GM18505 (cell line): Measurements from ENCODE around the gene ECEL1.

Source experiments
- ATAC-seq: cut with Tn5 transposase; IDR thresholded peaks from one replicate; pipeline ENCODE4 v1.9.1; 2021; ENCODE audit not compliant: unreplicated experiment
- POLR2A ChIP-seq: IDR thresholded peaks from 4 replicates; pipeline ENCODE4 v1.6.1; 2011; ENCODE audit warnings: borderline replicate concordance; ENCODE audit not compliant: insufficient read depth, insufficient read length; ENCODE audit errors: extremely low read depth

Gene ECEL1

DNA sequence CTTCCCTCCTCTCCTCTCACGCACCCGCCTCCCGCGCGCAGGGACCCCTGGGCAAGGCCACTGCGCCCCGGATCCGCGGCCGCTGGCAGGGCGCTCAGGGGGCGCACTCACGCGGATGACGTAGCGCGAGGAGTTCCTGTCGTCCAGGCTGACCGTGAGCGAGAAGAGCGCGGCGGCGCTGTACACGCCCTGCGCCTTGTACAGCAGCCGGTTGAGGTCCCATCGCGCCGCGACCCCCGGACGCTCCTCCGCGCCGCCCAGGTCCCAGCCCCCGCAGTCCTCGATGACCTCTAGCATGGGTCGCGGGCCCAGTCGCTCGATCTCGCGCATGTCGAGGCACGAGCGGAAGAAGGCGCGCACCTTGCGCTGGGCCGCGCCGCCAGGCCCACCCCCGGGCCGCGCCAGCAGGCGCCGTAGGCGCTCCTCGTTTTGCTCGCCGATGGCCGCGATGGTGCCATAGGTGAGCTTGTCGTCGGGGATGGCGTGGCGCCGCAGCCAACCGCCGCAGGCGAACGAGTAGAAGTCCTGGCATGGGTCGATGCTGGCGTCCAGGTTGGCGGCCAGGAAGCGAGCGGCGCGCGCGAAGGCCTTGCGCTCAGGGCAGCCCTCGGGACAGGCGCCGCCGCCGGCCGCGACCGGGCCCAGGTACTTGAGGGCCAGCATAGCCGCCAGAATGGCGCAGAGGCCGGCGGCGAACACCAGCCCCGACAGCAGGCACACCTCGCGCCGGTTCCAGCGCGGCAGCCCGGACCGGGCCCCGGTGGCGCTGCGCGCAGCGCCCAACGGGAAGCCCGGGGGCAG lies 1.7 kb downstream of the ECEL1 start:
- no peak for TF ChIP-seq POLR2A
- no peak for ATAC-seq

DNA sequence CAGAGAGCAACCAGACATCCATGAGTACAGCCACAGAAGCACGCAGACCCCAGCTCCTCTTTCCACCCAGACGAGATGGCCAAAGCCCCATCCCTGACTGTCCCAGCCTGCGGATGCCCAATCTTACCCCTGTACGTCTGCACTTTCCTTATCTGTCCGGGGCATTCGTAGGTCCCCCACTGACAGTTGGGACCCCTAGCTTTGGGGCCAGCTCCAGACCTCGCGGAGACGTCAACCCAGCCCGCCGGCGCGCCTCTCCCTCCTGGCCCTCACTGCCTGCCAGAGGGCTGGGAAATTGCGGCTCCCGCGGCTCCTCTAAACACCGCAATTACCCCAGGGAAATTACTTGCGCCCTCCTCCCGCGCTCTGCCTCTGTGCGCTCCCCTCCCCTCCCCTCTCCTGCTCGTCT lies 2.3 kb downstream of the ECEL1 start:
- no peak for ATAC-seq

DNA sequence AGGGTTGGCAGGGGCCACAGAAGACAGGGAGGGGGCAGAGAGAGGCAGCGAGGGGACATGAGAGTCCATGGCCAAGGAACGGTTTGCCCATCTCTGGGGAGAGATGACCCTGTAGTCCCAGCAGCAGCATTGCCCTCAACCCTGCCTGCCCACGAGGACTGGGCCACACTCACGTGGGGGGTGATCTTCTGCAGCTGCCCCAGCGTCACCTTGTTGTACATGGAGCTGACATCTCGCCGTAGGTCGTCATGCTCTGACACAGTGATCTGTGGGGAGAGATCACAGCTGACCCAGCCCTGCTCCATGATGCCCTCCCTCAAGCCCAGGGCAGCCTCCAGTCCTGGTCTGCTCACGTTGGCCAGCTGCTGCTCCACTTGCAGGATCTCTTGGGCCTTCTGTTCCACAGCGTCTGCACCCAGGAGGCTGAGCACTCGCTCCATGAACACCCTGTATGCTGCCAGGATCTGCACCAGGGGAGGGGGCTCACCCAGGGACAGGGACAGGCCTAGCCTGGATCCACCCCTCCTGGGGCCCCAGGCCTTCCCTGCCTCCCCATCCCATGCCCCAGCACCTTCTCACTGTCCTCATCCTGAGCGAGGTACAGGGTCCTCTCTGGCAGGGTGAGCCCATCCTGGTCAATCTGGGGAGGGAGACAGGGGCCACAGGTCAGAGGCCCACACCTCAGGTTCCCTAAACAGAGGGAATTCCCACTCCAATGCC lies 2.8 kb downstream of the ECEL1 start:
- no peak for TF ChIP-seq POLR2A
- no peak for ATAC-seq

More for the DNA sequence above, 2.3 kb downstream of the ECEL1 start:
- TF ChIP-seq POLR2A: no peak

DNA sequence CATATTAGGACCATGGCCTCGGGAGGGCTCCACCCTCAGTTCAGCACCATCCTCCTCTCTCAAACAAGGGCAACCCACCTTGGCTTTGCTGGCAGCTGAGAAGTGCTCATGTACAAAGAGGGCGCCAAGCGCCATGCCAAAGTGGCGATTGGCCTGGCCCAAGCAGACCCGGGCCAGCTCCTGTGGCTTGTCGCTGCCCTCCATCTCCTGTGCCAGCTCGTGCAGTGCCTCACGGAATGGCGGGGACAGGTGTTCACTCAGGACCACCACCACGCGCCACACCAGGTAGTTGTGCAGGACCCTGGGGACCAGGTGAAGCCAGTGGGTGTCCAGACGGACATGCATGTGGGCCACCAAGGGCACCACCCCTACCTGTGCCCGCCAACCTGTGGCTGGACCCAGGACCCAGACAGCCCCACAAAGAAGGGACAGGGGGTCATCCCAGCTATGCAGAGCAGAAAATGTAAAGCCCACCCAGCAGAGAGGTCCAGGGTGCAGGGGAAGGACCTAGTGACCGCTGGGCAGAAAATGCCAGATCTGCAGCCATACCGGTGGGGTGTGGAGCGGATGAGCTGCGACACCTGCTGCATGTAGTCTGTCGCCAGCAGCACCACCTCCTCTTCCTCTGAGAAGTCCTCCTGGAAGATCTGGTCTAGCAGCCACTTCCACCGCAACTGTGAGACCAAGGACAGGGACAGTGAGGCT lies 3.6 kb downstream of the ECEL1 start:
- TF ChIP-seq POLR2A: no peak
- ATAC-seq: no peak

DNA sequence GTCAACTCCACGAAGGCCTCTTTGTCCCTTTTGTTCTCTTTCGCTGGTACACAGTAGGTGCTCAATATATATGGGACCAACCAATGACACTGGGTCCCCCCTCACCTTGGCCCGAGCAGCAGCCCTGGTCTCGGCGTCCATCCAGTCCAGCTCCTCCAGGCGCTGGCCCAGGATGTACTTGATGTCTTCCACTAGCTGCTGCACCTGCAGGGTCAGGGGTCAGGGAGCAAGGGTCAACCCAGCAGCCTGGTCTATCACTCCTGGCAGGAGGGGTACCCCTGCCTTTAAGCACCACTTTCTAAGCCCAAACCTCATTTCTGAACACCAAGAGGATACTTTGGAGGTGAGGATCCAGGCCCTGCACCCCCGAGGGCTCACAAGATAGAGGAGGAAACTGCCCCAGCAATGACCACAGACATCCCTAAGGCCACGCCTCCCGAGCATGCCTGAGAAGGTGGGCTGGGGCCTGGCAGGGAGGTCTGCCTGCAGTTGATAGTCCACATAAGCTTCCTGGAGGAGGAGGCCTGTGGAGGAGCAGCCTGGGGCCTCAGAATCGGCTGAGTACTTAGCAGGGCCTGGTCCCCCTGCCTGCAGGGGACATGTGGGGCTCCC lies 4.2 kb downstream of the ECEL1 start:
- ATAC-seq: no peak
- no peak for TF ChIP-seq POLR2A

DNA sequence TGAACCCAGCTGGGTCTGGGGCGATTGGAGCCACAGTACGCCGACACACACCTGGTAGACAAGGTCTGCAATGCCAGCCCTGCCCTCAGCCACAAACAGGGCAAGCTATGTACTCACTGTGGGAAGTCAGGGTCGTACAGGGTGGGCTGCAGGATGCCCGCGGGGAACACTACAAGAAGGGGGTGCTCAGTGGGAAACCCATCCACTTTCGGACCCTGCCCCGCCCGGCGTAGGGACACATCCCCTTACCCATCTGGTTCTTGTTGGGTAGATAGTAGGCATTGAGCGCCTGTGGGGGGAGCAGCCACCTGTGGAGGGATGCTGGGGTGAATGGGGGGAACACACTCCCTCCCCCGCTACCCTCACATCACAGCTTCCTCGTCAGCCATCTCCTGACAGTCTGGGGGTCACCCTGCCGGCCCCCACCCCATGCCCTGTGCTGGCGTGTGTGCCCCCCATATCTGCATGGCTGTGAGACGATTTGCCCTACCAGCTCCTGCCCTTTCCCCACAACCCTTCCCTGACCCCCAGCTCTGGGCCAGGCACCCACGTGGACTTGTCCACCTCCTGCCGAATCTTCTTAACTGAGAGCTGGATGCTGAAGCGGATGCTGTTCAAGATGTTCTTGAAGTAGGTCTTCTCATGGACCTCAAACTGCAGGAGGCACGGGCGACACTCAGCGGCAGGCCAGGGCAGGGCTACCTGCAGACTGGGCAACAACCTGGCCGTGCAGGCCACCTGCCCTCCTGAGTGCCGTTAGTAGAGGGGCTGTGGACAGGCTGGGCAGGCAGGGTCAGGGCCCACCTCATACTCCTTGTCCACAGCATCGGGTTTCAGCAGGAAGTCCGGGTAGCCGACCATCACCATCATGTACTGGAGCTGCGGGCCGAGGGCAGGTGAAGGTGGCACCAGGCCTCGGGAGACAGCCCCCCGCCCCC lies 5.1 kb downstream of the ECEL1 start:
- TF ChIP-seq POLR2A: no peak
- ATAC-seq: no peak

DNA sequence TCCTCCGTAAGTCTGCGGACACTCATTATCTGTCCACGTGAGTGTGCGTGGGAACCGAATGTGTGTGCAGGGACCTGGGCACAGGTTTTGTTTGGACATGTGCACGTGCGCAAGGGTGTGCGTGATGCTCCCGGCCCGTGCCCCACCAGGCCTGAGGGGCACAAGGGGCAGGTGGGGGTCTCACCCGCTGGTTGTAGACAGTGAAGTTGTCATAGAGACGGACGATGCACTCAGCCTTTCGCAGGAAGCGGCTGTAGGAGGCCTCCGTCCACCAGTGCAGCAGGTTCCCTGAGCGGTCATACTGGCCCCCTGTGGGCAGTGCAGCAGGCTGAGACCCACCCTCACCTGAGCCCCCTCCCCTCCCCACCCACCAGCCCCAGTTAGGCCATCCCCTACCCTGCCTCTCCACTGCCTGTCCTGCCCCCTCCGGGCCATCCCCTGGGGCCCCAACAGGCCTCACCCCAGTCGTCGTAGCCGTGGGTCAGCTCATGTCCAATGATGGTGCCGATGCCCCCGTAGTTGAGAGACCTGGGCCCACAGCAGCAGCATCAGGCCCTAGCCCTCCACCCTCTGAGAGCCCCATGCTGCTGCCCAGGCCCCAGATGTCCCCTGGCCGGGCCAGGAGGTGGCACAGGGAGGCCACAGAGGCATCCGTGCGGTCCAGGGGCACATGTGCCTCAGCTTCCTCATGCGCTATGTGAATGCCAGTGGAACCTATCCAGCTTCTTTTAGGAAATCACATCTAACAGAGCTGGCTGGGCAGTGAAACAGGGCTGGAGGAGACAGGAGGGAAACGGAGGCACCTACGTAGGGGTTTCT lies 6.1 kb downstream of the ECEL1 start:
- ATAC-seq: no peak
- TF ChIP-seq POLR2A: no peak

DNA sequence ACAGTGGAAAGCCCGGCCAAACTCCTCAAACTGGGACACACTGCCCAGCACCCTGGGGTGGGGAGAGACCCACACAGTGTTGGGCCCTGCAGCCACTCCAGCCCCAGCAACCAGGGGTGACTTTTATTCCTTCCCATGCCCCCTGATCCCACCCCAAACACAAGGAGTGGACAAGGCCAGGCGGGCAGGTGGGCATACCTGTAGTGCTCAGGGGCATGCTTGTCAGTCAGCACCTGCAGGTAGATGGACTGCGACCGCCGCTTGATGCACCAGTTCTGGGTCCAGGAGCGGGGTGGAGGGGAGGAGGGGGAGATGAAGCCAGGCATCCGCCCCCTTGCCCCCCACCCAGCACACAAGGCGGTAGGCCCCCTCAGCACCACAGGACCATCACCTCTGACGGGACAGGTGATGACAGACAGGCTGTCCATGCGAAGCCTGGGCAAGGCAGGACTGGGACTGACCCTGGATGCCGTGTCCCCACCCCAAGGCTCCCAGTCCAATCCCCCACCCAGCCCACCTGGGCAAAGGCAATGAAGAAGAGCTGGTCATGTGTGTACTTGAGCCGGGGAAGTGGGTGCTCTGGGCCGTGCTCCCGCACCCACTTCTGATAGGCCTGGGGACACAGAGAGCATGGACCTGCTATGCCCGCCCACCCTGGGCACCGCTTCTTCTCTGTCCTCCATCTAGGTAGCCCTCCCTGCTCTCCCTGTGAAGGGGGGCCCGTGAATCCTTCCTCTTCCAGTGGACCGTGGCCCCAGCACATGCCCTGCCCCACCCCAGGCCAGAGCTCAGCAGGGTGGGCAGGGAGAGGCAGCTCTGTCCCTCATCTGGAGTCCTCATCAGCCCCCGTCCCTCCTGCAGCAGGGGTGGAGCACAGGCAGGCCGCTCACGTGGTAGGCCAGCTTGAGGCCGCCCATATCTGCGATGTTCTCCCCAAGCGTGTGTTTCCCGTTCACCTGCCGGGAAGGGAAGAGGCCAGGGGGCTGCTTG lies 7.1 kb downstream of the ECEL1 start:
- ATAC-seq: no peak

DNA sequence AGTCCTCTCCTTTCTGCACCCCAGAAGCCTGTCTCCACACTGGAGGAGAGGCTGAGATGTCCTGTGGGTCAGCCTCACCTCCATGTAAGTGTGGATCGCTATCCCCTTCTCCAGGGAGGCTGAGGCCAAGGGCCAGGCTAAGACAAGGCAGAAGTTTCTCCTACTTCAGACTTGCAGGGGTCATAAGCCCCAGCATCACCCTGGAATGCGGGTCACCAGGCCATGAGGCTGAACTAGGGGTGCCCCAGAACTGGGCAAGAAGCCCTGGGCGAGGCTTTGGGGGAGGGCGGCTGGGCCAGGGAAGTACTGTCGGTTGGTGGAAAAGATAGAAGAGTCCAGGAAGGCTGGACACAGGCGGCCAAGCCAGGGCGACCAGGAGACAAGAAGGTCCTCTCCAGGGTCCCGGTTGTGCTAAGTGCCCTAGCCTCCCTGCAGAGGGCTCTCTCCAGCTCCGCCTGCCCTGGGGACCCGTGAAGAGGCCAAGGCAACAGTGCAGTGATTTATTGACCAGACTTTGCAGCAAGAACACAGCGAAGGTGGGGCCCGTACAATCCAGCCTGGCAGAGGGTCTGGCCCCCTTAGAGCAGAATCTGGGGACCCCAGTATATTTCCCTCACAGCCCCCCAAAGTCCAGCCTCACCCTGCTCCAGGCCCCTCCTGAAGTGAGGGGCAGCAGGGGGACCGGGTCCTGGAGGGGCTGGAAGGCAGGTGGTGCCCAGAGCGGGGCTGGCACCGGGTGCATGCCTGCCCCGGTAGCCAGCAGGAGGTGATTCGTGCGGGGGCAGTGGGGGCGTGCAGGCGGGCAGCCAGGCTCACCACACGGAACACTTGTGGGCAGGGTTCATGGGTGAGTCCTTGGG lies 8.1 kb downstream of the ECEL1 start:
- no peak for TF ChIP-seq POLR2A
- no peak for ATAC-seq

More for the DNA sequence above, 7.1 kb downstream of the ECEL1 start:
- no peak for TF ChIP-seq POLR2A

DNA sequence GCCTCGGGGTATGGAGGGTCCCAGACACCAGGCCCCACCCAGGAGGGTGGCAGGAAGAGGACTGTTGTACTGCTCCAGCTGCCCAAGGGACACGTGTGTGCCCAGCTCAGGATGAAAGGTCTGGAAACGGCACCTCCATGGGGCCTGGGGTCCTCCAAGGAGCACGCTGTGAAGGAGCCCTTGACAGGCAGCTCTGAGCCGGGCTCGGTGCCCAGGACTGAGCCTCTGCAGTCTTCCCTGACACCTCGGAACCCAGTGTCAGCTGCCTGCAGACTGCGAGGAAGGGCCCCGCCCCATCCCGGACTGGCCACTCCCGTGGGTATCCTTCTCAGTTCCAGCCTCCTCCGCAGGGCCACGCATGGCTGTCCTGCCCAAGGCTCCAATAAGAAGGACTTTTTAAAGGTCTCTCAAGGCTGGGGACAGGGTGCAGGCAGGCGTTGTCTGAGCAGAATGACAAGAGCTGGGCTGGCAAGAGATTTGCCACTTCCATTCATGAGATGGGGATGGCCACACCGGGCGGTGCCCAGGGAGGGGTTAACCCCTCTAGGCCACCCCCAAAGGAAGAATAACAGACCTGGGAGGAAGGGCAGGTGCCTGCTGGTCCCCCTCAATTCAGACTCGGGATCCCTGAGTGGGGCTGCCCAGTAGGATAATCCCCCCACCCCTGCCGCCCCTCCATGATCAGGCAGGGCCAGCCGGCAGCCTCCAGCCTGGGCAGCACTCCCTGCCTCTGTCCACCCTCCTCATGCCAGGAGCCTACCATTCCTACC lies 8.9 kb downstream of the ECEL1 start:
- ATAC-seq: no peak
- no peak for TF ChIP-seq POLR2A
